ENCODE results near the gene SPATS2L.

SPATS2L gene

GRCh38 chr2:200298816-200299215 is 7.7 kb upstream of the SPATS2L start:
- DNase-seq: no peak

DNA sequence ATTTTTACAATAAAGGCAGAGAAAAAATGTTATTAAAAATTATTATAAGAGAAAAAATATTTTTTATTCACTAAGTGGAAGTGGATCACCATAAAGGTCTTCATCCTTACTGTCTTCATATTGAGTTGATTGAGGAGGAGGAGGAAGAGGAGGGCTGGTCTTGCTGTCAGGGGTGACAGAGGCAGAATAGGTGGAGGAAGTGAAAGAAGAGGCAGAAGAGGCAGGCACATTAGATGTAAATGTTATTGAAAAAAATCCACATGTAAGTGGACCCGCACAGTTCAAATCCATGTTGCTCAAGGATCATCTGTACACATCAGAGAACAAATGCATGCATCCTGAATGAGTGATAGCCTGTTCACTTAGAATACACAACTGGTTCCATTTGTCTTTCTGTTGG is 6.4 kb upstream of the SPATS2L start:
- no peak for DNase-seq

GRCh38 chr2:200300638-200301314 is 5.7 kb upstream of the SPATS2L start:
- DNase-seq: no peak

DNA sequence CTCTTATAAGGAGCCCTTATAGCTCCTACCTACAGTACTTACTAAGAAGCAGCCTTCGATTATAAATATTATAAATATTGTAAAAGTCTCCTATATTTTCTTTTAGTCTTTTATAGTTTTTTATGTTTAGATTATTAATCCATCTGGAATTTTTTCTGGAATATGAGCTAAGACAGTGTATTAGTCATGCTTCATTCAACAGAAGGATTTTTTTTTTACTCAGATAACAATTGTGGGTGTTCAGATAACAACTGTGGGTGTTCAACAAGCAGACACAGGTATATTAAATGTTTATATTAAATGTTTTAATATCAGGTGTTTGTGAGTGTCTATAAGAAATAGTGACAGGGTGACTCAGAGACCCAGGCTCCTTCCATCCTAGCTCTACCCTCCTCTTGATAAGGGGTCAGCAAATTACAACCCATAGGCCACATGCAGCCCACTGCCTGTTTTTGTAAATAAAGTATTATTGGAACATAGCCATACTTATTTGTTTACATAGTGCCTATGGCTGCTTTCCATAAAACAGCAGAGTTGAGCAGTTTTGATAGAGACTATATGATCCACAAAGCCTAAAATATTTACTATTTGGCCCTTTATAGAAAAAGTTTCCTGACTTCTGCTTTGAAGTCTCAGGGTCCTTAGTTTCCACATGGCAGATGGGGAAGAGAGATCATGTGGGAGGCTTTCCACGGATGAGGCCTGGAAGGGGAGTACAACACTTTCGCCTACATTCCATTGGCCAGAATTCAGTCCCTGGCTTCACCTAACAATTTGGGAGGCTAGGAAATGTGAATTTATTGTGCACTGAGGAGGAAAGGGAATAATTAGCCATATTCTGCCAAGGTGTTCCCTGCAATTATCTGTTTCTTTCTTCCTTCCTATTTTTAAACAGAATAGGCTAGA is 4.3 kb upstream of the SPATS2L start:
- no peak for DNase-seq

DNA sequence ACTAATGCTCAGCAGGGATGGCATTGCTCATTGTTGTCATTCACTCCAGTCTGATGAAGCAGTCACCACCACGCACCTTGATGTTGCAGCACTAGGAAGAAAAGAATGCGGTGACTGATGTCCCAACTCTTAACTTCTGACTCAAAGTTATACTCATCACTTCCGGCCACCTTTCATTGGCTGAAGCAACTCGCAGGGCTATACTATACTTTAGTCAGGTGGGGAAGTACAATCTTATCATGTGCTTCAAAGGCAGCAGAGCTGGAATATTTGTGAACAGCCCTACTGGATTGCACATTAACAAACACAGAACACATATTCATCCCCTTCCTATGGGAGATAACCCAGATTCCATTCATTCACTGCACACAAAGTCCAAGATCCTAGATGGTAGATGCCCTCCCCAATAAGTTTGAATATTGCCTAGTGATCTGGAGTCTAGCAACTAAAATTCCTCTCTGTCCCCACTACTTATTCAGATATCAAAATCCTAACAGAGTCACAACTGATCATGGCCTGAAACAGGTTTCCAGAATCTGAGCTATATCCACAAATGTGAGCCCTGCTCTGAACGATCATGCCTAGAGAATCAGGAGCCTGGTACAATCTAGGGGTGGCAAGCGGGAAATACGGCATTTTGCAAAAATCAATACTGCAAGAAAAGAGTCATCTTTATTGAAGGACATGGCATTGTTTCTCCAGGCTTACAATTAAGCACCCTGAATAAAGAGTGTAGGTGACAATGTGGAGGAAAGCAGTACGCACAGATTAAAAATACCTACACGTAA is 3.4 kb upstream of the SPATS2L start:
- no peak for DNase-seq

GRCh38 chr2:200305797-200306195 is 697 bp upstream of the SPATS2L start:
- no peak for DNase-seq

DNA sequence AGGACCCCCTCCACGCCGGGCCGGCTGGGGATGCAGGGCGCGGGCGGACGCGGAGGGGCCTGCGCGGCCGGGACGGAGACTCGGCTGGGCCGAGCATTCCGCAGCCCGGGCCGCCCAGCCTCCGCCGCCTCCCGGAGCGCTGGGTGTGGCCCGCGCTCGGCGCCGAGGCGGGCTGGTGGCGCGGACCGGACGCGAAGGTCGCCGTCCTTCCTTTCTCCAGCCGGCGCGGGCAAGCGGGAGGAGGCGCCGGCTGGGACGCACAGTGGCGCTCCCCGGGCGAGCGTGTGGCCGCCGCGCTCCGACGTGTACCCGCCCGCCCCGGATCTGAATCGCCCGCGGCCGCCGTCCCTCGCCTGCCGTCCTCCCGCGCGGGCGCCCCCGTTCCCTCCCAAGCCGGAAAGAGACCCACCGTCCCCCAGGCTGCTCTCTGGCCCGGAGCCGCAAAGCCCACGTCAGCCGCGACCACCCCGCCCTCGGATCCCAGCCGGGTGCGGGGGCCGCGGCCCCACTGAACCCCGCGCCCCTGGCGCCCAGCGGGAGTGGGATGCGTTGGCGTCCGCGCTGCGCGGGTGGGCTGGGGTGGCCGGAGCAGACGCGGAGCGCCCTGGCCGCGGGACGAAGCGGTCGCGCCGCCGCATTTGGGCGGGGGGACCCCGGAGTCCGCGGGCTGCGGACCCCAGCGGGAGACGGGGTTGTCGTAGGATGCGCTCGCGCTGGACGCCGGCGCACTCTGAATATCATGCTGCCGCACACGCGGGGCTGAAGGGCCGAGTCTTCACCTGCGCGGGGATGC is 634 bp downstream of the SPATS2L start:
- DNase-seq: no peak

- no peak for DNase-seq
Measured at GRCh38 chr2:200307724-200308545, 1.4 kb downstream of the SPATS2L start.

GRCh38 chr2:200308546-200309295 is 2.2 kb downstream of the SPATS2L start:
- DNase-seq: no peak

DNA sequence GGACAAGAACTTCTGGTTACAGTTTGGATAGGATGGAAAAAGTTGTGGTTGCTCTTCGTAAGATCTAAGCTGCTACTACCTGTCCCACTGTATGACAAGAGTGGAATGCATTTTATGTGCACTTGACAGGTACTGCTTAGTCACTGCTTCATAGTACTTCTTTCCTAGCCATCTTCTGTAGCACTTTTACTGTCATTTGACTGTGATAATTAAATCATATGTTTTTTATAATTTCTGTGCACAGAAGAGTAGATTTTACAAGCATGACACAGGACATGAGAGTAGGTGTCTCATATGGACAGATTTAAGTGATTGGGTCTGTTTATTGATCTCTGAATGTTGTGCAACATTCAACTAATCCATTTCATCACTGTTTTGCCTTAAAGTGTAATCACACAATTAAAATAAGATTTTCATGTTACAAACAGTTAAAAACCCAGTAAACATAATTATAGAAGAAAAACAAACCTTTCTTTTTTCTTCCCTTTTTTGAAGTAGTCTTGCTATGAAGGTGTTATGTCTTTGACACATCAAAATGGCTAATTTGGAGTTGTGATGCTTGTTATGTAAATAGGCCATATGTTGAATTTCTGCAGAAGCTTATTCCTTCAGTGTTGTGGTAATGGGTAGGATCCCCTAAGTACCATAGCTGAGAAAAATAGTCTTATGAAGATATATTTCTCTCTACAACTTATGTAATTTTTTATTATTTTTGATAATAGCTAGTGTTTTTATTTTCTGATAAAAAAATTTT is 3.0 kb downstream of the SPATS2L start:
- no peak for DNase-seq

DNA sequence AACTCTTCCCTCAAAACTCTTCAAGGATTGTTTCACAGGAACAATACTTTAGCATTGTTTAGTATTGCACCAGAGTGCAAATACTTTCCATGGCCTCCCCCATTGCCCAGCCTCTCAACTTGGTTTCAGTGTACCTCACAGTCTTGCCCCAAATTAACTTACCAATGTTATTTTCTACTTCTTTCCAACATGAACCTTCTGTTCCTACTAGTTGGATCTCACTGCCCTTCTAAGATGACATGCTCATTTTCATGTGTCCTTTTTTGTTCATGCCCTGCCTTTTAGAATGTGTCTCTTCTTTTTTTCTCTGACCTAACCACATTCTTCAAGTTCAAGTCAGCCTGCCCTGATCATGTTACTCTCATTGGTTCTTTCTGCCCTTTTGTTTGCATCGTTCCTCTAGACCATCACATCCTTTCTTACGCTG is 4.1 kb downstream of the SPATS2L start:
- DNase-seq: no peak

DNA sequence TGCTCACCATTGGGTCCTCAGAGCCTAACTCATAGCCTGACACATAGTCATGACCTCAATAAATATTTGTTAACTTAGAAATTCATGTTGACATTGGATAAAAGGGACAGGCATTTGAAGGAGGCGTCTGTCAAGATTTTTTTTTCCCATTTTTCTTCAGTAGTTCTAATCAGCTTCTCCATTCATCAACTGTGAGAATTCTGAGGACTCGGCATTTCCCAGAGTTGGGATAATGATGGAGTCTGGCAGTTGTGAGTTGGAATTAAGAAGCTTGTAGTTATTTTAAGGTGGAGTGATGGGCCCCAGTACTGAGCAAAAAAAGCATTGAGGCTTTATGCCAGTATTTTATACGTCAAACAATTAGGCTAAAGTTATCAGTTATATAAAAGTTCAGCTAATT is 4.6 kb downstream of the SPATS2L start:
- DNase-seq: no peak

DNA sequence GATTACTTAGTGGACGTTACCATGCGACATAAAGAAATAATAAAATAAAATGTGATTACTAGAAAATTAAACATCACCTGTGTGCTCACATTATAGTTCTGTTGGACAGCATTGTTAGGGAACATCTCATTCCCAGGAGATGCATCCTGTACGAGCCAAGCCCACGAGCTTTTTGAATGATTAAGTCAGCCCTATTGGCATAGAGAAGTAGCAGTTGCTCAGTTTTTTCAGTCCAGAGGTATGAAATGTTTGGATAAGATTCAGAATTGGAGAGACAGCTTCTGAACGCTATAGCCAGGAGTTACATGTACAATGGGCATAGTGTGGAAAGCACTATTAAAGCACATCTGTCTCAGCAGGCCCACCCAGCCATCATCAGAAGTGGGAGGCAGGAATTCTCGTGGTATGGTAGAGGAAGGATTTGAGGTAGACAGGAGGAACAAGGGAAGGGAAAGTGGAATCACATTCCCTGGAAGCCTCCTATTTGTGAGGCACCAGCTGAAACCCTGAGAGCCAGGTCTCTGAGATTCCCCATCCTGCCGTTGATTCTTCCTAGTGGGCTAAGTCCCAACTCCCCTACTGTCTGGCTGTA is 8.6 kb downstream of the SPATS2L start:
- no peak for DNase-seq

- no peak for DNase-seq
Measured at GRCh38 chr2:200317975-200318374, 11.5 kb downstream of the SPATS2L start.

- no peak for DNase-seq
Measured at GRCh38 chr2:200318940-200319435, 12.5 kb downstream of the SPATS2L start.

DNA sequence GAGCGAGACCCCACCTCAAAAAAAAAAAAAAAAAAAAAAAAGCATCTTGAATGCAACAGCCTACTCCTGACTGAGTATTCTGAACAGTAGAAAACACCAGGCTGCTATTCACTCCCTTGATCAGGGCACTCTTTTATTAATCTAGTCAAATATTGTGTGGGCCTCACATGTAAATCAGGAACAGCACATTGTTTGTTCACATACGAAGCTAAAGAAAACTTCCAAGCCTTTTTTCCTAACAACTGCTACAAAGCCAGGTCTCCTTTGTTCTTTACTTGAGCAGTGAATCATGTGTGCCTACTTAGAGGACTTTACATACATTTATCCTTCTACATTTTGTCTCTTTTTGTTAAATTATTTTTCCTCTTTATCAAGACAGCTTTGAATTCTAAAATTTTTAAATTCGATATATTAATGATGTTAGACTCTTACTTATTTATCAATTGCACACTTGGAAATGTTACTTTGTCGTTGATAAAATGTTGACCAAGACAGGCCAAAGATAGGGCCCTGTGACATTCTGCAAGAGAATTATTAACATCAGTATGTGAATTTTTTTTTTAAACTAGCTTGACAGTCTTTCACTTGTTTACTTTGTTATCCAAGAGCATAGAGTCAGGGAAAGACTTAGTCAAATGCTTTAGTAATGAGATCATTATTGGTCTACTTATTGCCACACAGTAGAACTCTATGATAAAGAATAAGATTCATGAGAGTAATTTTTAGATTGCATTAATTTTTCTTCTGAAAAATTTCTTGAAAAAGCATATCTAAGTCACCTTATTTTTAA is 13.2 kb downstream of the SPATS2L start:
- no peak for DNase-seq

DNA sequence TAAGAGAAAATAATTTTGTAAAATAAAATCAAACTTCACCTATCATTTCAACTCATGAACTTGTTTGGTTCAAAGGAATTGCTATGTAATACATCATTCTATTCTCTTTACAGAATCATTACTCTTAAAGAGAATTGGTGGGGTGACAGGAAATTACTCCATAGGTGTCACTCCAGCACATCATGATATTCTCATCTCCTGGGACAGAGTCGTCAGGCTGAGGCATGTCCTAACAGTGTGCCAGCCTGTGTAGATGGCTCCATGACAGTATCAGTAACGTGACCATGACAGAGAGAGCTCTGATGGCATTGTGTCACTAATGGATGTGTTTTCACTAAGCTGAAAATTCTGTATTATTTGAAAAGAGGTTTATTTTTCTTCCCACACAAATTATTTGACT is 13.9 kb downstream of the SPATS2L start:
- no peak for DNase-seq

- no peak for DNase-seq
Measured at GRCh38 chr2:200320991-200321390, 14.5 kb downstream of the SPATS2L start.

Measured in KG1 (cell line).